DOHH2 (cell line): Measurements from ENCODE around the gene FAM149B1.

Experiments used
- H3F3A ChIP-seq: fragments of 200-600 bp; sonication (generic), shearing (Covaris generic); 2 replicates; pipeline ENCODE4 v1.6.0; 2016; ENCODE audit warnings: antibody characterized with exemption, mild to moderate bottlenecking; ENCODE audit not compliant: control insufficient read depth, insufficient read depth
- H3K27ac ChIP-seq: fragments of 200-600 bp; sonication (generic); 2 replicates; pipeline ENCODE4 v1.5.1; 2014; ENCODE audit warnings: low read depth, mild to moderate bottlenecking, low read length, moderate library complexity
- H3K27me3 ChIP-seq: fragments of 200-600 bp; sonication (generic); 2 replicates; pipeline ENCODE4 v1.6.1; 2014; ENCODE audit warnings: mild to moderate bottlenecking, low read length, mixed read lengths; ENCODE audit not compliant: control insufficient read depth
- H3K36me3 ChIP-seq: fragments of 200-600 bp; sonication (generic); 2 replicates; pipeline ENCODE4 v1.6.1; 2014; ENCODE audit warnings: mild to moderate bottlenecking, low read length, moderate library complexity, mixed read lengths; ENCODE audit not compliant: control insufficient read depth
- H3K4me1 ChIP-seq: fragments of 200-600 bp; sonication (generic); 2 replicates; pipeline ENCODE4 v1.6.1; 2014; ENCODE audit warnings: mild to moderate bottlenecking, low read length, mixed read lengths; ENCODE audit not compliant: control insufficient read depth
- H3K4me2 ChIP-seq: fragments of 200-600 bp; sonication (generic); 2 replicates; pipeline ENCODE4 v1.6.0; 2014; ENCODE audit warnings: mild to moderate bottlenecking, low read length, moderate library complexity
- H3K4me3 ChIP-seq: fragments of 200-600 bp; sonication (generic); 2 replicates; pipeline ENCODE4 v1.5.1; 2014; ENCODE audit warnings: mild to moderate bottlenecking, low read length, mixed read lengths
- H3K79me2 ChIP-seq: fragments of 200-600 bp; sonication (generic); 2 replicates; pipeline ENCODE4 v1.6.1; 2014; ENCODE audit warnings: mild to moderate bottlenecking, low read length, mixed read lengths; ENCODE audit not compliant: control insufficient read depth
- H3K9me2 ChIP-seq: fragments of 200-600 bp; sonication (generic); replicated peaks from 2 replicates; pipeline ENCODE4 v1.6.1; 2014; ENCODE audit warnings: mild to moderate bottlenecking, low read length, mixed read lengths; ENCODE audit not compliant: control insufficient read depth
- H3K9me3 ChIP-seq: fragments of 200-600 bp; sonication (generic); 2 replicates; pipeline ENCODE4 v1.6.1; 2014; ENCODE audit warnings: antibody characterized with exemption, low read length, mixed read lengths; ENCODE audit not compliant: control insufficient read depth, insufficient read depth
- H4K20me1 ChIP-seq: fragments of 200-600 bp; sonication (generic); 2 replicates; pipeline ENCODE4 v1.6.0; 2014; ENCODE audit warnings: low read depth, mild to moderate bottlenecking, antibody characterized with exemption, low read length, moderate library complexity; ENCODE audit not compliant: control insufficient read depth, insufficient read depth
- CTCF ChIP-seq: fragments of 200-600 bp; sonication (generic); IDR thresholded peaks from one replicate; pipeline ENCODE4 v1.5.1; 2014; ENCODE audit warnings: antibody characterized with exemption, mild to moderate bottlenecking, low read depth, low read length; ENCODE audit not compliant: poor library complexity, severe bottlenecking
- EZH2phosphoT487 ChIP-seq: fragments of 200-600 bp; sonication (generic); IDR thresholded peaks from 2 replicates; pipeline ENCODE4 v1.6.1; 2017; ENCODE audit warnings: borderline replicate concordance, mild to moderate bottlenecking, antibody characterized with exemption, low read length, moderate library complexity, mixed read lengths

The FAM149B1 gene

DNA sequence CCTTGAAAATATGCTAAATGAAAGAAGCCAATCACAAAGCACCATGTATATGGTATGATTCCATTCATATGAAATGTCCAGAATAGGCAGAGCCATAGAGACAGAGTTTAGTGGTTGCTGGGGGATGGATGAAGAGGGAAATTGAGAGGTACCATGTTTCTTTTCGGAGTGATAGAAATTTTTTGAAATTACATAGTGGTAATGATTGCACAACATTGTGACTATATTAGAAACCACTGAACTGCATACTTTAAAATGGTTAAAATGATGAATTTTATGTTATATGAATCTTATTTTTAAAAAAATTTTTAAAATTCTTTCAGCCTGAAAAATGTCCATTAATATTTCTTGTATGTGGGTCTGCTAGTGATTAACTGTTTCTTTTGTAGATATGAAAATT is 53.1 kb downstream of the FAM149B1 start:
- no peaks in the 10 kb centered on the region for H3K27me3 ChIP-seq
- H3K79me2 ChIP-seq, result no peaks in the 10 kb centered on the region
- no peak overlapping the region for H3K4me2 ChIP-seq
- H3K9me3 ChIP-seq, result no peaks in the 10 kb centered on the region
- H3K4me3 ChIP-seq, result no peak overlapping the region
- peaks cover 17% of the 10 kb centered on the region for H3K36me3 ChIP-seq
- no peak for TF ChIP-seq CTCF
- no peaks in the 10 kb centered on the region for H4K20me1 ChIP-seq
- no peaks in the 10 kb centered on the region for H3K4me1 ChIP-seq
- H3F3A ChIP-seq, result no peaks in the 10 kb centered on the region
- no peaks in the 10 kb centered on the region for H3K9me2 ChIP-seq
- no peak overlapping the region for H3K27ac ChIP-seq

GRCh38 chr10:73225518-73225917 is 57.6 kb downstream of the FAM149B1 start:
- Histone ChIP-seq H3K27me3 (no peaks in the 10 kb centered on the region), H3K4me2 (no peak overlapping the region), H3F3A (no peaks in the 10 kb centered on the region), H3K36me3 (no peaks in the 10 kb centered on the region), H3K9me3 (no peaks in the 10 kb centered on the region), H3K79me2 (no peaks in the 10 kb centered on the region), H4K20me1 (no peaks in the 10 kb centered on the region), H3K9me2 (no peaks in the 10 kb centered on the region), H3K27ac (no peak overlapping the region), H3K4me3 (no peak overlapping the region), H3K4me1 (no peaks in the 10 kb centered on the region)
- TF ChIP-seq EZH2phosphoT487 (no peak), CTCF (no peak)

- no peak for TF ChIP-seq CTCF
- no peak for TF ChIP-seq EZH2phosphoT487
- H3K9me2 ChIP-seq, result no peaks in the 10 kb centered on the region
- H3K4me3 ChIP-seq, result no peak overlapping the region
- H3K27ac ChIP-seq, result no peak overlapping the region
- H4K20me1 ChIP-seq, result no peaks in the 10 kb centered on the region
- H3K27me3 ChIP-seq, result no peaks in the 10 kb centered on the region
- no peaks in the 10 kb centered on the region for H3K4me1 ChIP-seq
- no peaks in the 10 kb centered on the region for H3K9me3 ChIP-seq
- H3K4me2 ChIP-seq, result no peak overlapping the region
- H3K79me2 ChIP-seq, result no peaks in the 10 kb centered on the region
- no peaks in the 10 kb centered on the region for H3F3A ChIP-seq
- H3K36me3 ChIP-seq, result no peaks in the 10 kb centered on the region
Observed at GRCh38 chr10:73226663-73227062, 58.7 kb downstream of the FAM149B1 start.

GRCh38 chr10:73228247-73228646 is 60.3 kb downstream of the FAM149B1 start:
- Histone ChIP-seq H3K9me2 (no peaks in the 10 kb centered on the region), H3K27me3 (no peaks in the 10 kb centered on the region), H3K36me3 (peaks cover 8% of the 10 kb centered on the region), H3K4me2 (no peak overlapping the region), H3K4me1 (no peaks in the 10 kb centered on the region), H3K4me3 (no peak overlapping the region), H3K79me2 (no peaks in the 10 kb centered on the region), H3K9me3 (no peaks in the 10 kb centered on the region), H3F3A (0 out of 2 replicates have a peak, but pooled peaks cover 6% of the 10 kb centered on the region), H3K27ac (no peak overlapping the region), H4K20me1 (no peaks in the 10 kb centered on the region)
- TF ChIP-seq EZH2phosphoT487 (no peak), CTCF (no peak)
